ENCODE data around the gene CLDN3. TPM values are rescaled to one million over a fixed set of nuclear protein-coding genes. Genes with fewer than 3 reads are reported as not detected.

CLDN3 gene
- total RNA-seq, 2 experiments from 2014 or later = not detected

- no peaks in the 10 kb centered on the region for H3K36me3 Mint-ChIP-seq (ENCODE audit: low read depth)
- H3K4me1 Mint-ChIP-seq = no peaks in the 10 kb centered on the region
- ChIA-PET CTCF (no interaction called here), POLR2A (no interaction called here)
- H3K4me3 Mint-ChIP-seq = no peak overlapping the region
- H3K27me3 Mint-ChIP-seq = no peaks in the 10 kb centered on the region
- no peak overlapping the region for H3K27ac Mint-ChIP-seq
- no peak for DNase-seq
- no peaks in the 10 kb centered on the region for H3K9me3 Mint-ChIP-seq
Measured at GRCh38 chr7:73762659-73762999, 7.4 kb downstream of the CLDN3 start.

DNA sequence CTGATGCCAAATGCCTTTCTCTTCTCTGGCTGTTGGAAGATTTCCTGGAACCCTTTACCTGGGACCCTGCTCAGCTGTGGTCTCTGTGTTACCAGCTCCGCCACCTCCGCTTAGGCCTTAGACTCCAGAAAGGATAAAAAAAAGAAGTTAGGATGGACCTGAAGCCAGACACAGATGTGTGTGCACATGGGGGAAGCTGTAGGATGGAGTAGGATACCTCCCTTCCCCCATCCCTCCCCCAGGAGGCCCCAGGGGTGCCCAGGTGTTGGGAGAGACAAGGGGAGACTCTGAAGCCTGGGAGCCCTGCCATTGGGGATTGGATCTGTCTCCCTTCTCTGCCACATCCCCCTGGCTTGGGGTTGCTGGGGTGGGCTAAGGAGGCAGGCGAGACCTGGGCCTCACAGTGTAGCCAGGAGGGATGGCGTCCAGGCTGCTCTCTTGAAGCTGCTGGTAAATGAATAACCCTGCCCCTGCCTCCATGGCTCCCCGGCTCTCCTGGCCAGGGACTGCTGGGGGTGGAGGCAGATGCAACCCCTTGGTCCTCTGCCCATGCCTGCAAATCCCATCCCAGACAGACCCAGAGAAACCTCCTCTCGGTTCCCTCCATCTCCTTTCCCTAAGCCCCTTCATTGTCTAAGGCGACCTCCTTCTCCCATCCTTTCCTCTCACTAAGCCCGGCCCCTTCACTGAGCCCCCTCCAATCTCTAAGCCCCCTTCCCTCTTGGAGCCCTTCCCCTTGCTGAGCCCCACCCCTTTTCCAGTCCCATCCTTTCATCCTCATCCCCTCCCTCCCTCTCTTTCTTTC, 8.0 kb downstream of the CLDN3 start:
- Mint-ChIP-seq H3K27me3 (no peaks in the 10 kb centered on the region), H3K36me3 (ENCODE audit: low read depth) (no peaks in the 10 kb centered on the region), H3K4me3 (no peak overlapping the region), H3K4me1 (no peaks in the 10 kb centered on the region), H3K9me3 (no peaks in the 10 kb centered on the region), H3K27ac (no peak overlapping the region)
- ChIA-PET CTCF (interaction anchor here (0.5 kb wide), 1 partner anchor 413 kb away, joined by 3 read pairs; no protein-coding TSS in a partner anchor), POLR2A (no interaction called here)
- no peak for DNase-seq

- POLR2A ChIA-PET = no interaction called here
- H3K27me3 Mint-ChIP-seq = no peaks in the 10 kb centered on the region
- H3K27ac Mint-ChIP-seq = no peak overlapping the region
- CTCF ChIA-PET = no interaction called here
- no peaks in the 10 kb centered on the region for H3K36me3 Mint-ChIP-seq (ENCODE audit: low read depth)
- no peak for DNase-seq
- H3K9me3 Mint-ChIP-seq = no peaks in the 10 kb centered on the region
- H3K4me1 Mint-ChIP-seq = no peaks in the 10 kb centered on the region
- H3K4me3 Mint-ChIP-seq = no peak overlapping the region
Measured at GRCh38 chr7:73758581-73759138, 11.4 kb downstream of the CLDN3 start.

DNA sequence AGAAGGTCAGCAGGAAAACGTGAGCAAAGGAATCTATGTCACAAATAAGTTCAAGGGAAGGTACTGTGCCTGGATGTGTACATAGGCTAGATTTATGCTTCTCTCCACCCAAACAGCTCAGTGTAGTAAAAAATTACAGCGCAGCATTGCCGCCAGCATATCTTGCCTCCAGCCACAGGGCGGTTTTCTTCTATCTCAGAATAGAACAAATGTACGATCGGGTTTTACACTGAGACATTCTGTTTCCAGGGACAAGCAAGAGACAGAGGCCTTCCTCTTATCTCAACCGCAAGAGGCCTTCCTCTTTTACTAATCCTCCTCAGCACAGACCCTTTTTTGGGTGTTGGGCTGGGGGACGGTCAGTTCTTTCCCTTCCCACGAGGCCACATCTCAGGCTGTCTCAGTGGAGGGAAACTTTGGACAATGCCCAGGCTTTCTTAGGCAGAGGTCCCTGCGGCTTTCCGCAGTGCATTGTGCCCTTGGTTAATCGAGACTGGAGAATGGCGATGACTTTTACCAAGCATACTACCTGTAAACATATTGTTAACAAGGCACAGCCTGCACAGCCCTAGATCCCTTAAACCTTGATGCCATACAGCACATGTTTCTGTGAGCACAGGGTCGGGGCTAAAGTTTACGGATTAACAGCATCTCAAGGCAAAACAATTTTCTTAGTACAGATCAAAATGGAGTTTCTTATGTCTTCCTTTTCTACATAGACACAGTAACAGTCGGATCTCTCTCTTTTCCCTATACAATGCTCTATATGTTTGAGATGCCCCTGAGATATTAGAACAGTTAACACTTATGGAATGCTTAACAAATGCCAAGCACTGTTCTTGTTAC, 19.9 kb downstream of the CLDN3 start:
- Mint-ChIP-seq H3K27me3 (peaks cover 7% of the 10 kb centered on the region), H3K36me3 (ENCODE audit: low read depth) (no peaks in the 10 kb centered on the region), H3K4me3 (no peak overlapping the region), H3K9me3 (no peaks in the 10 kb centered on the region), H3K27ac (no peak overlapping the region), H3K4me1 (no peaks in the 10 kb centered on the region)
- POLR2A ChIA-PET = no interaction called here
- no peak for DNase-seq
- CTCF ChIA-PET = no interaction called here

- no peak for DNase-seq
- ChIA-PET CTCF (interaction anchor here (0.5 kb wide), 1 partner anchor 57 kb away, joined by 4 read pairs; no protein-coding TSS in a partner anchor), POLR2A (no interaction called here)
- Mint-ChIP-seq H3K9me3 (no peaks in the 10 kb centered on the region), H3K27me3 (peaks cover 4% of the 10 kb centered on the region), H3K4me3 (no peak overlapping the region), H3K36me3 (ENCODE audit: low read depth) (no peaks in the 10 kb centered on the region), H3K4me1 (no peaks in the 10 kb centered on the region), H3K27ac (no peak overlapping the region)
Measured at GRCh38 chr7:73746378-73746777, 23.7 kb downstream of the CLDN3 start.

- CTCF ChIA-PET = interaction anchor here (0.6 to 1.2 kb wide), 2 partner anchors 8 to 55 kb away, joined by 3 to 6 read pairs; no protein-coding TSS in a partner anchor
- Mint-ChIP-seq H3K27me3 (no peaks in the 10 kb centered on the region), H3K4me3 (no peak overlapping the region), H3K27ac (no peak overlapping the region), H3K36me3 (ENCODE audit: low read depth) (no peaks in the 10 kb centered on the region), H3K4me1 (peaks cover 4% of the 10 kb centered on the region), H3K9me3 (no peaks in the 10 kb centered on the region)
- DNase-seq = no peak
- POLR2A ChIA-PET = no interaction called here
Measured at GRCh38 chr7:73742753-73743641, 27.1 kb downstream of the CLDN3 start.

GRCh38 chr7:73742338-73742752, 27.7 kb downstream of the CLDN3 start:
- CTCF ChIA-PET = interaction anchor here (0.6 to 1.2 kb wide), 2 partner anchors 8 to 56 kb away, joined by 3 to 6 read pairs; no protein-coding TSS in a partner anchor
- Mint-ChIP-seq H3K27me3 (no peaks in the 10 kb centered on the region), H3K4me1 (peaks cover 10% of the 10 kb centered on the region), H3K9me3 (no peaks in the 10 kb centered on the region), H3K4me3 (no peak overlapping the region), H3K36me3 (ENCODE audit: low read depth) (no peaks in the 10 kb centered on the region), H3K27ac (no peak overlapping the region)
- DNase-seq = no peak
- POLR2A ChIA-PET = no interaction called here

DNA sequence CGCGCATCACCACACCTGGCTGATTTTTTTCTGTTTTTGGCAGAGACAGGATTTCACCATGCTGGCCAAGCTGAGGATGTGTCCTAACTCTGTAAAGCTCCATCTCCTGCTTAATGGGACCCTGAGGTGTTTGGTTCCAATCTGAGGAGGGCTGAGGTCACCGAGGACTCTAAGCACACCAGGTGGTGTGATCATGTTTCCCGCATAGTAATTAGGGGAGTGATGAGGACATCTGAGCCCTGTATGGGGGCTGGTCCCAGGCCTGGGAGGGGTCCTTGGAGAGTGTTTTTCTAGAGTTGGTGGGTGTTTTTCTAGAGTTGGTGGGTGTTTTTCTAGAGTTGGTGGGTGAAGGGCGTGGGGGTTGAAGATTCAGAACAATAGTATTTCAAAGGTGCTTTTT, 28.5 kb downstream of the CLDN3 start:
- no peak for DNase-seq
- no peaks in the 10 kb centered on the region for H3K9me3 Mint-ChIP-seq
- H3K27ac Mint-ChIP-seq = no peak overlapping the region
- H3K36me3 Mint-ChIP-seq (ENCODE audit: low read depth) = peaks cover 1% of the 10 kb centered on the region
- CTCF ChIA-PET = interaction anchor here (1.1 kb wide), 1 partner anchor 11 kb away, joined by 3 read pairs; no protein-coding TSS in a partner anchor
- POLR2A ChIA-PET = no interaction called here
- peaks cover 12% of the 10 kb centered on the region for H3K4me1 Mint-ChIP-seq
- no peaks in the 10 kb centered on the region for H3K27me3 Mint-ChIP-seq
- no peak overlapping the region for H3K4me3 Mint-ChIP-seq

GRCh38 chr7:73740771-73741170, 29.3 kb downstream of the CLDN3 start:
- no peak for DNase-seq
- Mint-ChIP-seq H3K27ac (no peak overlapping the region), H3K4me3 (no peak overlapping the region), H3K4me1 (peaks cover 13% of the 10 kb centered on the region), H3K9me3 (no peaks in the 10 kb centered on the region), H3K36me3 (ENCODE audit: low read depth) (peaks cover 5% of the 10 kb centered on the region), H3K27me3 (no peaks in the 10 kb centered on the region)
- POLR2A ChIA-PET = no interaction called here
- CTCF ChIA-PET = interaction anchor here (0.5 to 1.3 kb wide), 5 partner anchors 10 to 110 kb away, joined by 3 read pairs; no protein-coding TSS in a partner anchor

GRCh38 chr7:73740212-73740611, 29.9 kb downstream of the CLDN3 start:
- H3K4me3 Mint-ChIP-seq = peak overlapping the region; percentile 41

DNA sequence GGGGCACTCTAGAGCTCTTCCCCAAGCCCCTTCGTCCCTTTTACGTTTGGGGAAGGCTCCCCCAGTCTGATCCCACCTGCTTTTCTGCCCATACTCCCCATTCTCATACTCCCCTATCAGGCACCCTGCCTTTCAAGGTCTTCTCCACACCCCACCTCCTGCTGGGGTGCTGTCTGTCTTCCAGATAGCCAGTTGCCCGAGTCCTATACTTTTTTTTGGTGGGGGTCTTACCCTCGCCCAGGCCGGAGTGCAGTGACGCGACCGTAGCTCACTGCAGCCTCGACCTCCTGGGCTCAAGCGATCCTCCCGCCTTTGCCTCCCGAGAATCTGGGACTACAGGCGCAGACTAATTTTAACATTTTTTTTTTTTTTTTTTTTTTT, 30.7 kb downstream of the CLDN3 start:
- ChIA-PET CTCF (interaction anchor here (0.6 to 8.4 kb wide), 6 partner anchors 37 to 133 kb away, joined by 3 to 59 read pairs (median 4); partner anchors contain the start of gene VPS37D), POLR2A (no interaction called here)
- Mint-ChIP-seq H3K36me3 (ENCODE audit: low read depth) (peaks cover 5% of the 10 kb centered on the region), H3K4me1 (peaks cover 23% of the 10 kb centered on the region), H3K27me3 (no peaks in the 10 kb centered on the region), H3K4me3 (peak overlapping the region; percentile 93), H3K9me3 (no peaks in the 10 kb centered on the region), H3K27ac (peak overlapping the region; percentile 90)
- no peak for DNase-seq

More at GRCh38 chr7:73740212-73740611, 29.9 kb downstream of the CLDN3 start:
- H3K27me3 Mint-ChIP-seq = no peaks in the 10 kb centered on the region
- no peak for DNase-seq
- POLR2A ChIA-PET = no interaction called here
- H3K9me3 Mint-ChIP-seq = no peaks in the 10 kb centered on the region
- H3K4me1 Mint-ChIP-seq = peaks cover 14% of the 10 kb centered on the region
- CTCF ChIA-PET = interaction anchor here (0.5 to 1.3 kb wide), 5 partner anchors 10 to 110 kb away, joined by 3 read pairs; no protein-coding TSS in a partner anchor
- peaks cover 5% of the 10 kb centered on the region for H3K36me3 Mint-ChIP-seq (ENCODE audit: low read depth)
- no peak overlapping the region for H3K27ac Mint-ChIP-seq
